ENCODE results near the gene CYFIP2.

Gene CYFIP2

DNA sequence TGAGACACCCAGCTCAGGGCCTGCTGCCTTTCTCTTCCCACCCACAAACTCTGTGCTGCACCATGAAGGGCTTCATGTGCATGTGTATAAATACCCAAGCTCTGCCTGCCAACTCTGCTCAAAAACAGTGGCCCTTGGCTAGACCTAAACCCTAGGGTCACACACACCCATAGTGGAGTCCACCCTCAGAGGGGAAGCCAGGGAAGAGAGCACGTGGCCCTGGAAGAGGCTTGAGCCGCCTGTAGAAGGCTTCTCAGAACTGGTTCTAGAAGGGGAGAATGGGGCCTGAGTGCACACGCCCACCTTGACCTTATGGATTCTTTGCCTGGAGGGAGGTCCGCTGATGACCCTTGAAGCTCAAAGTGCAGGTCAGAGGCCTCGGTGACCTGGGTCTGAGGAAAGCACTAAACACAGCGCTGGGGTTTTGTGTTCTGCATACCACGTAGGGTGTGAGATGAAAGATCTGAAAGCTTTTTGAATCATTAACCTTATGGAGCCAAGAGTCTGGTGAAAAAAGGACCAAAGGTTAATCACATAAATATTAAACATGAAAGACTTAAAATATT is 60.6 kb downstream of the CYFIP2 start:
- Histone ChIP-seq H3K79me2 (peaks cover 4% of the 10 kb centered on the region), H3K4me1 (no peaks in the 10 kb centered on the region), H3K9ac (no peak overlapping the region), H3K4me2 (ENCODE audit: low read length) (no peak overlapping the region), H3K36me3 (ENCODE audit: control insufficient read depth, insufficient read depth, low read length) (no peaks in the 10 kb centered on the region), H3K4me3 (ENCODE audit: low read depth, low read length) (no peak overlapping the region), H2AFZ (no peak overlapping the region), H3K27me3 (ENCODE audit: control insufficient read depth, insufficient read depth, low read length) (no peaks in the 10 kb centered on the region), H3K27ac (no peak overlapping the region), H3K9me3 (ENCODE audit: control insufficient read depth, low read length) (no peaks in the 10 kb centered on the region)
- TF ChIP-seq, protein P1, sequence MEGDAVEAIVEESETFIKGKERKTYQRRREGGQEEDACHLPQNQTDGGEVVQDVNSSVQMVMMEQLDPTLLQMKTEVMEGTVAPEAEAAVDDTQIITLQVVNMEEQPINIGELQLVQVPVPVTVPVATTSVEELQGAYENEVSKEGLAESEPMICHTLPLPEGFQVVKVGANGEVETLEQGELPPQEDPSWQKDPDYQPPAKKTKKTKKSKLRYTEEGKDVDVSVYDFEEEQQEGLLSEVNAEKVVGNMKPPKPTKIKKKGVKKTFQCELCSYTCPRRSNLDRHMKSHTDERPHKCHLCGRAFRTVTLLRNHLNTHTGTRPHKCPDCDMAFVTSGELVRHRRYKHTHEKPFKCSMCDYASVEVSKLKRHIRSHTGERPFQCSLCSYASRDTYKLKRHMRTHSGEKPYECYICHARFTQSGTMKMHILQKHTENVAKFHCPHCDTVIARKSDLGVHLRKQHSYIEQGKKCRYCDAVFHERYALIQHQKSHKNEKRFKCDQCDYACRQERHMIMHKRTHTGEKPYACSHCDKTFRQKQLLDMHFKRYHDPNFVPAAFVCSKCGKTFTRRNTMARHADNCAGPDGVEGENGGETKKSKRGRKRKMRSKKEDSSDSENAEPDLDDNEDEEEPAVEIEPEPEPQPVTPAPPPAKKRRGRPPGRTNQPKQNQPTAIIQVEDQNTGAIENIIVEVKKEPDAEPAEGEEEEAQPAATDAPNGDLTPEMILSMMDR (IDR thresholded peaks at IDR 0.05) = no peak

DNA sequence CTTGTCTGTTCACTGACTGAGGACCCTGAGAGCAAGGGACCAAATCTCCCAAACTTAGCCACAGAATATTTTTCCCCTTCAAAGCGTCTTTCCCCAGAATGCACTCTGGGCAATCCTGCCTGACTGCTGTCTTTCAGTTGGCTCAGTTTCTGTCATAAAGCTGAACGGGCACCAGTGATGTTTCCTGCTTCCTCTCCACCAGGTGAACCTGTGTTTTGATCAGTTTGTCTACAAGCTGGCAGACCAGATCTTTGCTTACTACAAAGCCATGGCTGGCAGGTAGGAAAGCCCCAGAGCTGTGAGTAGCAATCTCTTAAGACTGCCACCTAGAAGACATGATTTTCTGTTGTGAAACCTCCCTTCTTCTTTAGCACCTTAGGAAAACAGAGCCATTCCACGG is 61.8 kb downstream of the CYFIP2 start:
- TF ChIP-seq, protein P1 (IDR thresholded peaks at IDR 0.05) = no peak
- Histone ChIP-seq H3K9ac (no peak overlapping the region), H2AFZ (no peak overlapping the region), H3K27ac (no peak overlapping the region), H3K36me3 (ENCODE audit: control insufficient read depth, insufficient read depth, low read length) (no peaks in the 10 kb centered on the region), H3K4me3 (ENCODE audit: low read depth, low read length) (no peak overlapping the region), H3K9me3 (ENCODE audit: control insufficient read depth, low read length) (no peaks in the 10 kb centered on the region), H3K4me1 (no peaks in the 10 kb centered on the region), H3K27me3 (ENCODE audit: control insufficient read depth, insufficient read depth, low read length) (no peaks in the 10 kb centered on the region), H3K4me2 (ENCODE audit: low read length) (no peak overlapping the region), H3K79me2 (no peaks in the 10 kb centered on the region)

DNA sequence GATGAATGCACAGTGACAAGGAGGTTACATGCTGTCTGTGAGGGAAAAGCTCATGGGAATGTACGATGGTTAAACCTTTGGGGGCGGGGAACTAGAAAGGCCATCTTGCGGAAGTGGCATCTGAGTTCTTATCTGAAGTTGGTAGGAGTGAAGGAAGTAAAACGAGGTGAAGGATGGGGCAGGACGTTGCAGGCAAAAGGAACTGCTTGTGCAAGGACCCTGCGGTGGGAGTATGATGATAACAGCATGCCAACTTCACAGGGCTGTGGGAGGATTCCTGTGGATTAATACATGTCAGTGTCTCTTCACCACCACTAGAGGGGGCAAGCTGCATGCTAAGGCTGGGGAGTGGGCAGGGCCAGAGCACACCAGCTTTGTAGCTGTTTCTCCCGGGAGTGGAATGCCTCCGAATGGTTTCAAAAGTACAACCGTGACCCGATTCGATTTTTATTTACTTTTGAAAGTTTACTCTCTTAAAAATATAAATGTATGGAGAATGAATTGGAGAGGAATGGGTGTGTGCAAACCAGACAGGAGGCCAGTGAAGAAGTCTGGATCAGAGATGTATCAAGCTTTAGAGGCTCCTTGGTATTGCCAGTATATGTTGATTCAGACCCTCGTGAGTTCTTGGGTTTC is 62.5 kb downstream of the CYFIP2 start:
- Histone ChIP-seq H3K36me3 (ENCODE audit: control insufficient read depth, insufficient read depth, low read length) (no peaks in the 10 kb centered on the region), H3K4me2 (ENCODE audit: low read length) (no peak overlapping the region), H3K9ac (no peak overlapping the region), H3K79me2 (no peaks in the 10 kb centered on the region), H3K27me3 (ENCODE audit: control insufficient read depth, insufficient read depth, low read length) (no peaks in the 10 kb centered on the region), H2AFZ (no peak overlapping the region), H3K27ac (no peak overlapping the region), H3K4me3 (ENCODE audit: low read depth, low read length) (no peak overlapping the region), H3K9me3 (ENCODE audit: control insufficient read depth, low read length) (no peaks in the 10 kb centered on the region), H3K4me1 (no peaks in the 10 kb centered on the region)
- TF ChIP-seq, protein P1 (IDR thresholded peaks at IDR 0.05) = peak; percentile 91

DNA sequence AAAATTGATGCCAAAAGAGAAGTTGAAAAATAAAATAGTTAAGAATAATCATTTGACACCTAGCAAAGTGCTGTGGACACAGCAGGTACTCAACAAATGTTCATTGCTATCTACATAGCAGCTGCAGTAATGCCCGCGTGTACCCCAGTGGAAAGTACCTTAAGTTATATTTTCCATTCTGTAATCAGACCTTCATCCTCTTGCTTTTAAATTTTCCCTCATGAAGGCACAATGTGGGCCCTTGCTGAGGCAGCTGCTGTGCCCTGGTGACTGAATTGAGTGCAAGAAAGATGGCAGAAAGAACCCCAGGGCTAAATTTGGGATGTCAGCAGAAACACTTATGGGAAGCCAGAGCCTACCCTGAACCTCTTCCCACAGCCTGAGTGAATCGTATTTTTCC is 65.9 kb downstream of the CYFIP2 start:
- Histone ChIP-seq H3K27ac (no peak overlapping the region), H3K4me1 (no peaks in the 10 kb centered on the region), H2AFZ (no peak overlapping the region), H3K79me2 (no peaks in the 10 kb centered on the region), H3K27me3 (ENCODE audit: control insufficient read depth, insufficient read depth, low read length) (no peaks in the 10 kb centered on the region), H3K36me3 (ENCODE audit: control insufficient read depth, insufficient read depth, low read length) (no peaks in the 10 kb centered on the region), H3K4me3 (ENCODE audit: low read depth, low read length) (no peak overlapping the region), H3K9ac (no peak overlapping the region), H3K9me3 (ENCODE audit: control insufficient read depth, low read length) (no peaks in the 10 kb centered on the region), H3K4me2 (ENCODE audit: low read length) (no peak overlapping the region)
- TF ChIP-seq, protein P1 (IDR thresholded peaks at IDR 0.05) = no peak
